MM.1S (cell line): ENCODE measurements around the gene SRRM3.

Experiments used
- EZH2 ChIP-seq: fragments of 300-600 bp; sonication (generic); optimal IDR thresholded peaks from 2 replicates; pipeline ENCODE3; 2017; ENCODE audit warnings: low read depth, mild to moderate bottlenecking, antibody characterized with exemption, low read length, mixed read lengths
- EZH2phosphoT487 ChIP-seq: fragments of 300-600 bp; sonication (generic); IDR thresholded peaks from 2 replicates; pipeline ENCODE4 v1.6.1; 2018; ENCODE audit warnings: antibody characterized with exemption, low read length
- TF ChIP-seq, protein P1 (sequence below): fragments of 300-600 bp; sonication (generic); IDR thresholded peaks from 2 replicates; pipeline ENCODE4 v1.5.1; 2016; ENCODE audit warnings: antibody characterized with exemption, low read length, mixed read lengths

DNA sequence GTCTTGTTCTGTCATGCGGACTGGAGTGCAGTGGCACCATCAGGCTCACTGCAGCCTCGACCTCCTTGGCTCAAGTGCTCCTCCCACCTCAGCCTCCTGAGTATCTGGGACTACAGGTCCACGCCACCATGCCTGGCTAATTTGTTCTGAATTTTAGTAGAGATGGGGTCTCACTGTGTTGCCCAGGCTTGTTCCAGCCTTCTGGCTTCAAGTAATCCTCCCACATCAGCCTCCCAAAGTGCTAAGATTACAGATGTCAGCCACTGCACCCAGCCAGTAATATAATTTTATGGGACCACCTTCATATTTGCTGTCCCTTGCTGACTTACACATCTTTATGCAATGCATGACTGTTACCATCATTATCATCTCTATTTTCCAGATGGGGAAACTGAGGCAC is 99.3 kb downstream of the SRRM3 start:
- TF ChIP-seq EZH2 (no peak), EZH2phosphoT487 (no peak)
- TF ChIP-seq, protein P1, sequence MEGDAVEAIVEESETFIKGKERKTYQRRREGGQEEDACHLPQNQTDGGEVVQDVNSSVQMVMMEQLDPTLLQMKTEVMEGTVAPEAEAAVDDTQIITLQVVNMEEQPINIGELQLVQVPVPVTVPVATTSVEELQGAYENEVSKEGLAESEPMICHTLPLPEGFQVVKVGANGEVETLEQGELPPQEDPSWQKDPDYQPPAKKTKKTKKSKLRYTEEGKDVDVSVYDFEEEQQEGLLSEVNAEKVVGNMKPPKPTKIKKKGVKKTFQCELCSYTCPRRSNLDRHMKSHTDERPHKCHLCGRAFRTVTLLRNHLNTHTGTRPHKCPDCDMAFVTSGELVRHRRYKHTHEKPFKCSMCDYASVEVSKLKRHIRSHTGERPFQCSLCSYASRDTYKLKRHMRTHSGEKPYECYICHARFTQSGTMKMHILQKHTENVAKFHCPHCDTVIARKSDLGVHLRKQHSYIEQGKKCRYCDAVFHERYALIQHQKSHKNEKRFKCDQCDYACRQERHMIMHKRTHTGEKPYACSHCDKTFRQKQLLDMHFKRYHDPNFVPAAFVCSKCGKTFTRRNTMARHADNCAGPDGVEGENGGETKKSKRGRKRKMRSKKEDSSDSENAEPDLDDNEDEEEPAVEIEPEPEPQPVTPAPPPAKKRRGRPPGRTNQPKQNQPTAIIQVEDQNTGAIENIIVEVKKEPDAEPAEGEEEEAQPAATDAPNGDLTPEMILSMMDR, result no peak
